Lung (tissue), 12 donors: ENCODE measurements around the gene FAM210A. TPM values are rescaled to one million over a fixed set of nuclear protein-coding genes. Genes with fewer than 3 reads are reported as not detected.

Experiments
- ATAC-seq: fragments of 200-7000 bp; cut with Tn5 transposase; one replicate; pipeline ENCODE4 v1.9.1; 2020; ENCODE audit warnings: moderate number of reproducible peaks; ENCODE audit not compliant: insufficient read depth, low FRiP score
- DNase-seq, 3 donors: peaks; one replicate each; pipeline ENCODE4 v3.0.0-alpha.2; 2013 to 2017
- H3K27ac ChIP-seq, 2 donors: one replicate each; pipeline ENCODE4 v1.5.1; 2013; ENCODE audit warnings: mild to moderate bottlenecking in 2 of 2, moderate library complexity in 2 of 2, control low read depth in 1 of 2, inconsistent platforms in 1 of 2, low read depth in 1 of 2, low read length in 1 of 2
- H3K27me3 ChIP-seq, 3 donors: one replicate each; pipeline ENCODE4 v1.5.1; 2013; ENCODE audit warnings: low read length in 2 of 3; ENCODE audit not compliant: control insufficient read depth in 3 of 3, insufficient read depth in 3 of 3
- H3K36me3 ChIP-seq, 4 donors: one replicate each; pipeline ENCODE4 v1.5.1; 2013; ENCODE audit warnings: low read length in 4 of 4, mild to moderate bottlenecking in 1 of 4, moderate library complexity in 1 of 4; ENCODE audit not compliant: control insufficient read depth in 4 of 4, insufficient read depth in 4 of 4
- H3K4me1 ChIP-seq, 5 donors: one replicate each; pipeline ENCODE4 v1.5.1; 2013; ENCODE audit warnings: low read length in 5 of 5, mild to moderate bottlenecking in 2 of 5, moderate library complexity in 1 of 5; ENCODE audit not compliant: control insufficient read depth in 5 of 5, insufficient read depth in 5 of 5
- H3K4me3 ChIP-seq: one replicate; pipeline ENCODE4 v1.5.1; 2013; ENCODE audit warnings: mild to moderate bottlenecking, control low read depth, moderate library complexity
- H3K9ac ChIP-seq, 2 donors: one replicate each; pipeline ENCODE4 v1.5.1; 2013; ENCODE audit warnings: low read length in 2 of 2, control low read depth in 1 of 2; ENCODE audit not compliant: insufficient read depth in 1 of 2
- H3K9me3 ChIP-seq, 4 donors: one replicate each; pipeline ENCODE4 v1.5.1; 2013; ENCODE audit warnings: low read length in 3 of 4, mild to moderate bottlenecking in 1 of 4, moderate library complexity in 1 of 4; ENCODE audit not compliant: control insufficient read depth in 4 of 4, insufficient read depth in 3 of 4
- WGBS, 2 donors: extraction: QIAGEN DNeasy Blood & Tissue Kit; methylation state at CpG; one replicate each; pipeline ENCODE4 v1.1.7; 2013; 5-methylcytosine and 5-hydroxymethylcytosine counted together
- polyA plus RNA-seq, 2 donors: library from polyadenylated mRNA; stranded (reverse); fragments of 200-250 nt; gene quantifications; one replicate each; pipeline ENCODE4 v1.2.1, GENCODE V29; 2013
- total RNA-seq, 2 donors: library from RNA; depleted of rRNA in 1 of 2; stranded (reverse); fragments of >200 nt in 1 of 2; gene quantifications; one replicate each; pipeline ENCODE4 v1.2.1, GENCODE V29; 2014 to 2021
- TF ChIP-seq, protein P1 (sequence below): IDR thresholded peaks from 2 replicates; pipeline ENCODE4 v1.5.1; 2012; ENCODE audit warnings: mild to moderate bottlenecking; ENCODE audit errors: control extremely low read depth, extremely low read depth
- donor health status: control.
- donor health status: control.
- donor health status: Bipolar disorder and iron deficiency.
- donor health status: healthy.
- donor health status: DM: yes; HTN: yes; CAD: no.

Gene FAM210A
- total and polyA plus RNA-seq, 4 donors = 4.2 to 20.2 (median 8.4) TPM

GRCh38 chr18:13647761-13648160, 78.6 kb downstream of the FAM210A start:
- Histone ChIP-seq H3K4me1 (peaks cover 0 to 5% (median 0%) of the 10 kb centered on the region in 5 donors), H3K27me3 (no peaks in the 10 kb centered on the region), H3K9me3 (no peaks in the 10 kb centered on the region), H3K9ac (no peak overlapping the region), H3K27ac (no peak overlapping the region), H3K36me3 (peaks cover 0 to 7% (median 0%) of the 10 kb centered on the region in 4 donors), H3K4me3 (no peak overlapping the region)
- no peak for ATAC-seq
- DNase-seq = no peak
- 96 to 98% methylated on average over 4 of the region's 4 CpGs for WGBS, 2 donors
- TF ChIP-seq, protein P1, sequence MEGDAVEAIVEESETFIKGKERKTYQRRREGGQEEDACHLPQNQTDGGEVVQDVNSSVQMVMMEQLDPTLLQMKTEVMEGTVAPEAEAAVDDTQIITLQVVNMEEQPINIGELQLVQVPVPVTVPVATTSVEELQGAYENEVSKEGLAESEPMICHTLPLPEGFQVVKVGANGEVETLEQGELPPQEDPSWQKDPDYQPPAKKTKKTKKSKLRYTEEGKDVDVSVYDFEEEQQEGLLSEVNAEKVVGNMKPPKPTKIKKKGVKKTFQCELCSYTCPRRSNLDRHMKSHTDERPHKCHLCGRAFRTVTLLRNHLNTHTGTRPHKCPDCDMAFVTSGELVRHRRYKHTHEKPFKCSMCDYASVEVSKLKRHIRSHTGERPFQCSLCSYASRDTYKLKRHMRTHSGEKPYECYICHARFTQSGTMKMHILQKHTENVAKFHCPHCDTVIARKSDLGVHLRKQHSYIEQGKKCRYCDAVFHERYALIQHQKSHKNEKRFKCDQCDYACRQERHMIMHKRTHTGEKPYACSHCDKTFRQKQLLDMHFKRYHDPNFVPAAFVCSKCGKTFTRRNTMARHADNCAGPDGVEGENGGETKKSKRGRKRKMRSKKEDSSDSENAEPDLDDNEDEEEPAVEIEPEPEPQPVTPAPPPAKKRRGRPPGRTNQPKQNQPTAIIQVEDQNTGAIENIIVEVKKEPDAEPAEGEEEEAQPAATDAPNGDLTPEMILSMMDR = no peak

DNA sequence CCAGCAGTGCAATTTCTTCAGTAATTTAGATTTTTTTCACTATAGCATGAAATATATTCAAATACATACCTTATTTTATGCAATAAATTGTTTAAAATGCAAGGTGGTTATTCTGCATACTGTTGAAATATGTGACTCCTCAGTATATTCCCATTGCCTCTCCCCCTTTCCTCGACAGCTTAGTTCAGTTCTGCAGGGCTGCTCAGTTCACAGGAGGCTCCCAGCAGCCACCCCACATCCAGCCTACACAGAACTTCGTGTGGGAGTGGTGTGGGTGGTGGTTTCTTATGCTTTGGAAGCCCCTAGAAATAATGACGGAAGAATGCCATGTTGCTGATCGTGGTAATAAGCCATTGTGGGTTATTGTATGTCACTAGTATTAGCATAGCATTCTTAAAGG, 79.7 kb downstream of the FAM210A start:
- peaks cover 0 to 7% (median 0%) of the 10 kb centered on the region in 4 donors for H3K36me3 ChIP-seq
- no peak overlapping the region for H3K9ac ChIP-seq
- TF ChIP-seq, protein P1 = no peak
- no peak for ATAC-seq
- H3K4me3 ChIP-seq = no peak overlapping the region
- no peak overlapping the region for H3K27ac ChIP-seq
- no peaks in the 10 kb centered on the region for H3K27me3 ChIP-seq
- DNase-seq = no peak
- 88 to 91% methylated on average over 4 of the region's 4 CpGs for WGBS, 2 donors
- no peaks in the 10 kb centered on the region for H3K9me3 ChIP-seq
- H3K4me1 ChIP-seq = peaks cover 0 to 12% (median 6%) of the 10 kb centered on the region in 5 donors

- Histone ChIP-seq H3K36me3 (peaks cover 0 to 7% (median 0%) of the 10 kb centered on the region in 4 donors), H3K4me3 (no peak overlapping the region), H3K9ac (no peak overlapping the region), H3K9me3 (no peaks in the 10 kb centered on the region), H3K27me3 (no peaks in the 10 kb centered on the region), H3K27ac (no peak overlapping the region), H3K4me1 (peaks cover 0 to 16% (median 6%) of the 10 kb centered on the region in 5 donors)
- WGBS, 2 donors = 96 to 98% methylated on average over 16 of the region's 16 CpGs
- ATAC-seq (no peak), DNase-seq (no peak)
- TF ChIP-seq, protein P1 = no peak
Observed at GRCh38 chr18:13645093-13645492, 81.3 kb downstream of the FAM210A start.

GRCh38 chr18:13643261-13643751, 83.1 kb downstream of the FAM210A start:
- Histone ChIP-seq H3K9ac (no peak overlapping the region), H3K4me3 (no peak overlapping the region), H3K27ac (no peak overlapping the region), H3K27me3 (no peaks in the 10 kb centered on the region), H3K36me3 (peaks cover 0 to 7% (median 0%) of the 10 kb centered on the region in 4 donors), H3K9me3 (peaks cover 0 to 2% (median 0%) of the 10 kb centered on the region in 4 donors), H3K4me1 (peaks cover 0 to 23% (median 11%) of the 10 kb centered on the region in 5 donors)
- ATAC-seq (no peak), DNase-seq (no peak)
- TF ChIP-seq, protein P1 = no peak
- 83 to 85% methylated on average over 16 of the region's 16 CpGs for WGBS, 2 donors
